ENCODE data around the gene EDN1. TPM values are rescaled to one million over a fixed set of nuclear protein-coding genes. Genes with fewer than 3 reads are reported as not detected.

Gene EDN1
- total and polyA plus RNA-seq, 9 of the 15 experiments (the other 6 are each of a cell fraction or from before 2014, with no cell fraction given) = 0.03 to 0.06 TPM; not detected in 7

- H3K9ac ChIP-seq (ENCODE audit: insufficient read depth in 1 of 2, low read depth in 2 of 2, low read length in 2 of 2) = no peak overlapping the region
- WGBS (ENCODE audit: insufficient coverage, low coverage, missing lambda C conversion rate) = 0% methylated on average over 2 of the region's 2 CpGs
- intact Hi-C loops (cut with micrococcal nuclease) (no loop called here), in situ Hi-C loops (cut with MboI) (no loop called here)
- no peaks in the 10 kb centered on the region for H4K20me1 ChIP-seq (replicated peaks; ENCODE audit: control insufficient read depth, insufficient read depth, low read length)
- FAIRE-seq (no peak), ATAC-seq (no peak), DNase-seq (ENCODE audit: extremely low read depth in 1 of 4, low spot score in 3 of 4) (no peak)
- no peak overlapping the region for H2AFZ ChIP-seq (ENCODE audit: low read depth, low read length)
- H3K27me3 ChIP-seq (ENCODE audit: control insufficient read depth in 2 of 2, insufficient read depth in 2 of 2, low read length in 2 of 2) = 0 out of 5 replicates have a peak, but pooled peaks cover 0 to 2% of the 10 kb centered on the region in 2 experiments
- TF ChIP-seq ZNF551 (CRISPR knock-in tag; IDR thresholded peaks at IDR 0.05) (no peak), MTA2 (IDR thresholded peaks at IDR 0.05; ENCODE audit: low read depth) (no peak), NFYB (IDR thresholded peaks at IDR 0.05; ENCODE audit: extremely low read depth, insufficient read length) (no peak), FOXO4 (CRISPR knock-in tag; IDR thresholded peaks at IDR 0.05) (no peak), ZZZ3 (IDR thresholded peaks at IDR 0.05) (no peak)
- BruUV-seq (replicated peaks) = no TSS peak
- ChIA-PET CTCF (ENCODE audit: low intra/inter-chr PET ratio) (no interaction called here), POLR2A (interaction anchor here (0.8 kb wide), 1 partner anchor 1247 kb away, joined by 3 read pairs; no protein-coding TSS in a partner anchor)
- H3K4me2 ChIP-seq (ENCODE audit: insufficient read depth, low read length) = no peak overlapping the region
- H3K9me1 ChIP-seq (ENCODE audit: control insufficient read depth, insufficient read depth, low read length) = no peaks in the 10 kb centered on the region
- no peaks in the 10 kb centered on the region for H3K4me1 ChIP-seq (replicated peaks in 1 of 2; ENCODE audit: control insufficient read depth in 2 of 2, insufficient read depth in 2 of 2, low read length in 2 of 2)
- H3K36me3 ChIP-seq (ENCODE audit: control insufficient read depth, insufficient read depth, low read length) = no peaks in the 10 kb centered on the region
- H3K27ac ChIP-seq (ENCODE audit: extremely low read depth, low read depth, low read length) = no peak overlapping the region
- H3K4me3 ChIP-seq = no peak overlapping the region
- H3K9me3 ChIP-seq (replicated peaks; ENCODE audit: control insufficient read depth, insufficient read depth, low read depth, low read length) = no peaks in the 10 kb centered on the region
- no peaks in the 10 kb centered on the region for H3K79me2 ChIP-seq (ENCODE audit: control insufficient read depth, insufficient read depth, low read length)
These were observed 18.9 kb downstream of the EDN1 start for GRCh38 chr6:12309070-12309469.
